HG03354 (cell line): ENCODE data around the gene MEPCE.

Source experiments
- ATAC-seq: cut with Tn5 transposase; IDR thresholded peaks from one replicate; pipeline ENCODE4 v1.9.1; 2021; ENCODE audit warnings: mild to moderate bottlenecking; ENCODE audit not compliant: unreplicated experiment, poor library complexity, severe bottlenecking

MEPCE gene

GRCh38 chr7:100477871-100478267 is 48.2 kb downstream of the MEPCE start:
- ATAC-seq: no peak

GRCh38 chr7:100478958-100479660 is 49.5 kb downstream of the MEPCE start, which contains the start of gene TSC22D4:
Gene TSC22D4 (minus strand): TSS chr7:100479214. CDS start chr7:100478038, 1,176 bp downstream.
- peak; percentile 63 for ATAC-seq

GRCh38 chr7:100481466-100481865 is 51.8 kb downstream of the MEPCE start:
- no peak for ATAC-seq

GRCh38 chr7:100482728-100483089 is 53.1 kb downstream of the MEPCE start:
- ATAC-seq: no peak

GRCh38 chr7:100483090-100483721 is 53.6 kb downstream of the MEPCE start:
- peak; percentile 60 for ATAC-seq
